Smooth muscle cell (in vitro differentiated cells): ENCODE data around the gene CCDC85C. TPM values are rescaled to one million over a fixed set of nuclear protein-coding genes. Genes with fewer than 3 reads are reported as not detected.

Source experiments
- DNase-seq: peaks from one replicate; lab custom pipeline; 2025; ENCODE audit not compliant: unreplicated experiment; lab: John Stamatoyannopoulos, UW
- H2AFZ ChIP-seq: fragments of 200-600 bp; sonication (generic); 2 replicates; pipeline ENCODE4 v1.6.0; 2016; ENCODE audit warnings: antibody characterized with exemption, low read depth, mild to moderate bottlenecking
- H3F3A ChIP-seq: fragments of 200-600 bp; sonication (generic); 2 replicates; pipeline ENCODE4 v1.6.0; 2017; ENCODE audit warnings: antibody characterized with exemption, low read depth
- H3K27ac ChIP-seq: fragments of 200-600 bp; sonication (generic); 2 replicates; pipeline ENCODE4 v1.5.1; 2016; ENCODE audit warnings: low read depth, mild to moderate bottlenecking
- H3K27me3 ChIP-seq: fragments of 200-600 bp; sonication (generic); 2 replicates; pipeline ENCODE4 v1.6.1; 2016; ENCODE audit warnings: low read depth, mild to moderate bottlenecking
- H3K36me3 ChIP-seq: fragments of 200-600 bp; sonication (generic); 2 replicates; pipeline ENCODE4 v1.5.1; 2016; ENCODE audit warnings: low read depth
- H3K4me1 ChIP-seq: fragments of 200-600 bp; sonication (generic); 2 replicates; pipeline ENCODE4 v1.5.1; 2016; ENCODE audit warnings: low read depth
- H3K4me2 ChIP-seq: fragments of 200-600 bp; sonication (generic); 2 replicates; pipeline ENCODE4 v1.6.0; 2016; ENCODE audit warnings: mild to moderate bottlenecking
- H3K4me3 ChIP-seq: fragments of 200-600 bp; sonication (generic); 2 replicates; pipeline ENCODE4 v1.5.1; 2016; ENCODE audit warnings: mild to moderate bottlenecking
- H3K79me2 ChIP-seq: fragments of 200-600 bp; sonication (generic); 2 replicates; pipeline ENCODE4 v1.6.0; 2016; ENCODE audit warnings: low read depth, mild to moderate bottlenecking
- H3K9ac ChIP-seq: fragments of 200-600 bp; sonication (generic); 2 replicates; pipeline ENCODE4 v1.6.0; 2016; ENCODE audit warnings: low read depth
- H3K9me3 ChIP-seq: fragments of 200-600 bp; sonication (generic); replicated peaks from 2 replicates; pipeline ENCODE4 v1.5.1; 2016; ENCODE audit warnings: low read depth
- H4K20me1 ChIP-seq: fragments of 200-600 bp; sonication (generic); 2 replicates; pipeline ENCODE4 v1.6.0; 2016; ENCODE audit warnings: low read depth
- CTCF ChIP-seq: fragments of 200-600 bp; sonication (generic); IDR thresholded peaks from 2 replicates; pipeline ENCODE4 v1.5.1; 2017; ENCODE audit warnings: borderline replicate concordance, mild to moderate bottlenecking, antibody characterized with exemption; ENCODE audit not compliant: insufficient read depth, poor library complexity, severe bottlenecking
- WGBS: methylation state at CpG from one replicate; pipeline ENCODE4 v1.1.7; 2016; ENCODE audit warnings: low lambda C conversion rate; 5-methylcytosine and 5-hydroxymethylcytosine counted together
- polyA plus RNA-seq: library from polyadenylated mRNA; unstranded; fragments of >200 nt; fragmentation: Nextera tagmentation; extraction: Ambion mirVana; gene quantifications from 2 replicates; pipeline ENCODE4 v1.2.1, GENCODE V29; 2016
- total RNA-seq: library from RNA; depleted of rRNA; stranded (reverse); fragments of >200 nt; gene quantifications from 2 replicates; pipeline ENCODE4 v1.2.3, GENCODE V29; 2014

Gene CCDC85C
- total and polyA plus RNA-seq, 2 experiments from 2014 or later, result 4.0 to 6.5 TPM

GRCh38 chr14:99543370-99543769, 60.6 kb downstream of the CCDC85C start:
- H3K36me3 ChIP-seq, result no peaks in the 10 kb centered on the region
- no peak for TF ChIP-seq CTCF
- no peak overlapping the region for H2AFZ ChIP-seq
- no peak overlapping the region for H3K4me3 ChIP-seq
- H3F3A ChIP-seq, result no peaks in the 10 kb centered on the region
- H3K9me3 ChIP-seq, result no peaks in the 10 kb centered on the region
- H3K9ac ChIP-seq, result no peak overlapping the region
- peaks cover 48% of the 10 kb centered on the region for H4K20me1 ChIP-seq
- no peak overlapping the region for H3K4me2 ChIP-seq
- DNase-seq, result no peak
- peaks cover 49% of the 10 kb centered on the region for H3K4me1 ChIP-seq
- H3K79me2 ChIP-seq, result peaks cover 4% of the 10 kb centered on the region
- H3K27me3 ChIP-seq, result no peaks in the 10 kb centered on the region
- WGBS, result 91% methylated on average over 4 of the region's 4 CpGs
- H3K27ac ChIP-seq, result no peak overlapping the region

- no peak overlapping the region for H3K4me3 ChIP-seq
- H3K27me3 ChIP-seq, result no peaks in the 10 kb centered on the region
- no peak overlapping the region for H3K27ac ChIP-seq
- no peaks in the 10 kb centered on the region for H3K9me3 ChIP-seq
- 92% methylated on average over 13 of the region's 13 CpGs for WGBS
- H3K36me3 ChIP-seq, result no peaks in the 10 kb centered on the region
- H3K9ac ChIP-seq, result no peak overlapping the region
- no peak for TF ChIP-seq CTCF
- peaks cover 48% of the 10 kb centered on the region for H4K20me1 ChIP-seq
- no peak overlapping the region for H3K4me2 ChIP-seq
- no peak overlapping the region for H2AFZ ChIP-seq
- H3K4me1 ChIP-seq, result peaks cover 57% of the 10 kb centered on the region
- H3F3A ChIP-seq, result no peaks in the 10 kb centered on the region
- DNase-seq, result no peak
- peaks cover 4% of the 10 kb centered on the region for H3K79me2 ChIP-seq
Measured at GRCh38 chr14:99542566-99542965, 61.4 kb downstream of the CCDC85C start.

GRCh38 chr14:99541677-99542470, 62.1 kb downstream of the CCDC85C start:
- Histone ChIP-seq H3K4me1 (peaks cover 60% of the 10 kb centered on the region), H3K4me2 (no peak overlapping the region), H3K9ac (no peak overlapping the region), H3K36me3 (no peaks in the 10 kb centered on the region), H3K9me3 (no peaks in the 10 kb centered on the region), H3K4me3 (no peak overlapping the region), H4K20me1 (peaks cover 43% of the 10 kb centered on the region), H3K79me2 (peaks cover 4% of the 10 kb centered on the region), H3F3A (no peaks in the 10 kb centered on the region), H2AFZ (no peak overlapping the region), H3K27ac (no peak overlapping the region), H3K27me3 (no peaks in the 10 kb centered on the region)
- no peak for TF ChIP-seq CTCF
- no peak for DNase-seq
- WGBS, result 70% methylated on average over 18 of the region's 18 CpGs

- H3K9ac ChIP-seq, result no peak overlapping the region
- no peaks in the 10 kb centered on the region for H3K36me3 ChIP-seq
- H4K20me1 ChIP-seq, result peaks cover 37% of the 10 kb centered on the region
- no peak overlapping the region for H3K4me2 ChIP-seq
- H3K9me3 ChIP-seq, result no peaks in the 10 kb centered on the region
- no peak overlapping the region for H3K27ac ChIP-seq
- TF ChIP-seq CTCF, result no peak
- peaks cover 53% of the 10 kb centered on the region for H3K4me1 ChIP-seq
- H3K4me3 ChIP-seq, result no peak overlapping the region
- 94% methylated on average over 10 of the region's 10 CpGs for whole genome bisulfite sequencing
- DNase-seq, result no peak
- no peaks in the 10 kb centered on the region for H3F3A ChIP-seq
- no peaks in the 10 kb centered on the region for H3K27me3 ChIP-seq
- no peak overlapping the region for H2AFZ ChIP-seq
- peaks cover 4% of the 10 kb centered on the region for H3K79me2 ChIP-seq
Measured at GRCh38 chr14:99541211-99541610, 62.8 kb downstream of the CCDC85C start.
